T-helper 1 cell treated with Interleukin-12 subunit alpha and Interleukin-12 subunit beta and Interleukin-4 antibody, amounts not matched to agents 30 ng/mL and 1 ng/mL, for 36 hours (primary cell): ENCODE measurements around the gene DCAF12. TPM values are rescaled to one million over a fixed set of nuclear protein-coding genes. Genes with fewer than 3 reads are reported as not detected.

Experiments
- total RNA-seq: library from RNA; stranded (reverse); gene quantifications from 2 replicates; pipeline ENCODE4 v1.2.3, GENCODE V29; 2022

DCAF12 gene
- total RNA-seq, 1 donor from 2014 or later, result 39.7 TPM

Other genes starting within 250 kb of the DCAF12 start
- 43.0 and 48.5 TPM in 2 replicates for gene UBAP2, start 77.8 kb downstream of the DCAF12 start, total RNA-seq
- gene UBAP1, start 52.3 kb upstream of the DCAF12 start, total RNA-seq, result 35.2 and 38.6 TPM in 2 replicates
- gene KIF24, start 202.6 kb upstream of the DCAF12 start, total RNA-seq, result 5.3 and 6.0 TPM in 2 replicates
- gene NUDT2, start 202.9 kb upstream of the DCAF12 start, total RNA-seq, result 26.7 and 27.1 TPM in 2 replicates